ENCODE results near the gene OR5K3. TPM values are rescaled to one million over a fixed set of nuclear protein-coding genes. Genes with fewer than 3 reads are reported as not detected.
"Not testable (repeated sequence)": the region's sequence is repeated elsewhere in the genome, so short reads cannot be mapped to it uniquely, and the experiment has no call there.

OR5K3 gene
- total RNA-seq (2014; rRNA removed; shearing (Covaris generic); ENCODE audit: low replicate concordance): not detected in 2 replicates

- no peak for DNase-seq (ENCODE audit: low read depth)
- in situ Hi-C loops (cut with HindIII; ENCODE audit: low pct_unique_long_range_greater_than_20kb, low sequenced_read_pairs): no loop called here
Measured at GRCh38 chr3:98390366-98390765, at the start of gene OR5K3. TSS of gene OR5K3 (plus strand) at chr3:98390666. CDS start at chr3:98390666, 0 bp downstream.

DNA sequence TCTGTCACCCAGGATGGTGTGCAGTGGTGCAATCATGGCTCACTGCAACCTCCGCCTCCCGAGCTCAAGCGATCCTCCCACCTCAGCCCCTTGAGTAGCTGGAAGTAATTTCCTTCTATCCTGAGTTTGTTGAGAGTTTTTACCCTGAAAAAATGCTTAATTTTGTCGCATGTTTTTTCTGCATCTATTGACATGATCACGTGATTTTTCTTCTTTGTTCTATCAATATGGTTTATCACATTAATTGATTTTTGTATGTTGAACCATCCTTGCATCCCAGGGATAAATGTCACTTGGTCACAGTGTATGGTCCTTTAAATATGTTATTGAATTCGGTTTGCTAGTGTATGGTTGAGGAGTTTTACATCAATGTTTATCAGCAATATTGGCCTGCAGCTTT, 48.7 kb upstream of the OR5K3 start:
- in situ Hi-C loops (cut with HindIII; ENCODE audit: low pct_unique_long_range_greater_than_20kb, low sequenced_read_pairs): no loop called here
- no peak for DNase-seq (ENCODE audit: low read depth)

- peak; percentile 23 for DNase-seq (ENCODE audit: low read depth)
- in situ Hi-C loops (cut with HindIII; ENCODE audit: low pct_unique_long_range_greater_than_20kb, low sequenced_read_pairs): no loop called here
Measured at GRCh38 chr3:98343647-98344507, 46.6 kb upstream of the OR5K3 start.

- no peak for DNase-seq (ENCODE audit: low read depth)
- in situ Hi-C loops (cut with HindIII; ENCODE audit: low pct_unique_long_range_greater_than_20kb, low sequenced_read_pairs): no loop called here
Measured at GRCh38 chr3:98350082-98350481, 40.4 kb upstream of the OR5K3 start.

- DNase-seq (ENCODE audit: low read depth): no peak
- in situ Hi-C loops (cut with HindIII; ENCODE audit: low pct_unique_long_range_greater_than_20kb, low sequenced_read_pairs): no loop called here
Measured at GRCh38 chr3:98353554-98353953, 36.9 kb upstream of the OR5K3 start, which contains the start of gene OR5K4. TSS of gene OR5K4 (plus strand) at chr3:98353854. CDS start at chr3:98353854, 0 bp downstream.

DNA sequence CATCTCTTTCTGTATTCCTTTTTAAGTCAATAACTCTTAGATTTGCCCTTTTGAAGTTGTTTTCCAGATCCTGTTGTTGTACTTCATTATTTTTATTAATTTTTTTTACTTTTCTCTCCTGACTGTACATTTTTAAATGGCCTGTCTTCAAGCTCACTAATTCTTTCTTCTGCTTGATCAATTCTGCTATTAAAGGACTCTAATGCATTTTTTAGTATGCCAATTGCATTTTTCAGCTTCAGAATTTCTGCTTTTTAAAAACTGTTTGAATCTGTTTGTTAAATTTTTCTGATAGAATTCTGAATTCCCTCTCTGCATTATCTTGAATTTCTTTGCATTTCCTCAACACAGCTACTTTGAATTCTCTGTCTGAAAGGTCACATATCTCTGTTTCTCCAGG, 31.2 kb upstream of the OR5K3 start:
- no peak for DNase-seq (ENCODE audit: low read depth)
- in situ Hi-C loops (cut with HindIII; ENCODE audit: low pct_unique_long_range_greater_than_20kb, low sequenced_read_pairs): no loop called here

- no peak for DNase-seq (ENCODE audit: low read depth)
- in situ Hi-C loops (cut with HindIII; ENCODE audit: low pct_unique_long_range_greater_than_20kb, low sequenced_read_pairs): no loop called here
Measured at GRCh38 chr3:98359993-98360675, 30.3 kb upstream of the OR5K3 start.

DNA sequence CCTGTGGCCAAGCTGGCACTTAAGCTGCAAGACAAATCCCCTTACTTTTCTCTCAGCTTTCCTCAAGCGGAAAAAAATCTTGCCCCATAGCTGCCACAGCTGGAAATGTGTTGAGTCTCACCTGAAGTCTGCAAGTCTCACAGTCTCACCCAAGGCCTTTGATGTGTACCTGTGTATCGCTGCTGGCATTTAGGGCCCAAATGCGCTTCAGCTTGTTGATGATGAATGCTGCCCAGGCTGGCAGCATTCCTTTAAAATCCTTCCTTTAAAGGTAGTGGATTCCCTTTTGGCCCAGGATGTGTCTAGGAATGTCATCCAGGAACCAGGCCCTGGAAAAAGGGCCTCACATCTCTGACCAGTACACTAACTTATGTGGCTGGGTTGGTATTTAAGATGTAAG, 29.8 kb upstream of the OR5K3 start:
- no peak for DNase-seq (ENCODE audit: low read depth)
- in situ Hi-C loops (cut with HindIII; ENCODE audit: low pct_unique_long_range_greater_than_20kb, low sequenced_read_pairs): no loop called here

- in situ Hi-C loops (cut with HindIII; ENCODE audit: low pct_unique_long_range_greater_than_20kb, low sequenced_read_pairs): no loop called here
- DNase-seq (ENCODE audit: low read depth): no peak
Measured at GRCh38 chr3:98361289-98361688, 29.2 kb upstream of the OR5K3 start.

DNA sequence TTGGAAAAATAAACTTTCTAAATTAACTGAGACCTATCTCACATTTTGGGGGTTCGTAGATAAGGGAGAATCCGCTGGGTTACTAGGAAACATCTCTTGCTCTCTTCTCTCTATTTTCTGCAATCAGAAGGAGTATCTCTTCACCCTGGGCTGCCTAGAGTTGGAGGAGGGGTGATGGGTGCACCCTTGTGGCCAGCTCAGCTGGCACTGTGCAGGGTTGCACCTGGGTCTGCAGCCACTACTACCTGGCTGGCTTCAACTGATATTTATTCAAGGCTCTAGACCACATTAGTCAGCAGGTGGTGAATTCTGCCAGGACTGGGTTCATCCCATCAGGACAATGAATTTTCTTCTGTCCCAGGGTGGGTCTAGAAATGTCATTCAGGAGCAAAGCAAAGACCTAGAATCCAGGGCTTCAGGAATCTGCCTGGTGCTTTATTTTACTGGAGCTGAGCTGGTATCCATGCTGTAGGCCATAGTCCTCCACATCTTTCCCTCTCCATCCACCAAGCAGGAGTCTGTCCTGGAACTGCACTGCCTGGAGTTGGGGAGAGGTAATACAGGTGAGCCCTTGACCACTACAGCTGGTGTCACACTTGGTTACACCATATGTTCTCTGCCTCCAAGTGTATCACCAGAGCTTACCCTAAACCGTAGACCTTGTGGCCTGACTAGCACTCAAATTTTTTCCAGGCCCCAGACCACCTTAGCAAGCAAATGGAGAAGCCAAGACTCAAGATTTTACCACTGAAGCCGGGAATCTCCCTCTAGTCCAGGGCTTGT, 22.8 kb upstream of the OR5K3 start:
- in situ Hi-C loops (cut with HindIII; ENCODE audit: low pct_unique_long_range_greater_than_20kb, low sequenced_read_pairs): no loop called here

DNA sequence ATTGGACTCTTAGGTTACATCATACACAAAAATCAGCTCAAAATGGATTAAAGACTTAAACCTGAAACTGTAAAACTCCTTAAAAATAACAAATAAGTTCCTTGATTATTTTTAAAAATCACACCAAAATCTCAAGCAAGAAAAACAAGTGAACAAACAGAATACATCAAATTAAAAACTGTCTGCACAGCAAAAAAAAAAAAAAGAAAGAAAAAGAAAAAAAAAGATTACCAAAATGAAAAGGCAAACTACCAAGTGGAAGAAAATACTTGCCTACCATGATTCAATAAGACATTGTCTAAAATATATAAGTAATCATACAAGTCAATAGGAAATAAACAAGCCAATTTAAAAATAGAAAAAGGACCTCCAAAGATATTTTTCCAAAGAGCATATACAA, 19.3 kb upstream of the OR5K3 start:
- no peak for DNase-seq (ENCODE audit: low read depth)
- in situ Hi-C loops (cut with HindIII; ENCODE audit: low pct_unique_long_range_greater_than_20kb, low sequenced_read_pairs): no loop called here

More for the DNA sequence above, 22.8 kb upstream of the OR5K3 start:
- no peak for DNase-seq (ENCODE audit: low read depth)

- in situ Hi-C loops (cut with HindIII; ENCODE audit: low pct_unique_long_range_greater_than_20kb, low sequenced_read_pairs): no loop called here
- DNase-seq (ENCODE audit: low read depth): no peak
Measured at GRCh38 chr3:98371853-98372252, 18.6 kb upstream of the OR5K3 start.

DNA sequence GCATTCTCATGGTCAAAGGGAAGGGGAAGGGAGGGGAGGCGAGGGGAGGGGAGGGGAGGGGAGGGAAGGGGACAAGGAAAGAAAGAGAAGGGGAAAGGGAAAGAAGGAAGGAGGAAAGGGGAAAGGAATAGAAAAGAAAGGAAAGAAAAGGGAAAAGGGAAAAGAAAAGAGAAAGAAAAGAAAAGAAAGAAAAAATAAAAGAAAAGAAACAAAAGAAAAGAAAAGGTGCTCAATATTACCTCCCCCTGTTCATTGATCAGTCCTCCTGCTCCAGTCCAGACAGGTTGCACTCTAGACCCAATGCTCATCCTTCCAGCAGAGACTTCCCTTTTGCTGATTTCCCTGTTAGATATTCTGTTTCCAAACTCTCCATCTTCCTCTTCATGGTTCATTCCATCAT, 18.0 kb upstream of the OR5K3 start:
- DNase-seq (ENCODE audit: low read depth): no peak
- in situ Hi-C loops (cut with HindIII; ENCODE audit: low pct_unique_long_range_greater_than_20kb, low sequenced_read_pairs): no loop called here

DNA sequence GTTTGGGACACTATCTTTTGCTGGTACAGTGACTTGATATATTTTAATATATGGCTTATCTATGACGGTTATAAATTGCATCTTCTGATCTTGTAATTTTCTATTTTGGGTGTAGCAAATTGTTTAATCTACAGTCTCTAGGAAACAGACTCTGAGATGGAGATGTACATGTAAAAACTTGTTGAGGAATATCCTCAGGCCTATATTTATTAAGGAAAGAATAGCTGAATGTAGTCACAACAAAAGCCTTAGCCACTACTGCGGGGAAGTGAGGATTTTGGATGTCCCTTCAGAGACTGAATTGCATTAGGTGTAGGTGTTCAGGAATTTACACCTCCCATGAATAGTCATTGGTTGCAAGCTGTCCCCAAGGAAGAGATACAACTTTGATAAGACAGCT, 13.8 kb upstream of the OR5K3 start:
- in situ Hi-C loops (cut with HindIII; ENCODE audit: low pct_unique_long_range_greater_than_20kb, low sequenced_read_pairs): no loop called here
- no peak for DNase-seq (ENCODE audit: low read depth)

DNA sequence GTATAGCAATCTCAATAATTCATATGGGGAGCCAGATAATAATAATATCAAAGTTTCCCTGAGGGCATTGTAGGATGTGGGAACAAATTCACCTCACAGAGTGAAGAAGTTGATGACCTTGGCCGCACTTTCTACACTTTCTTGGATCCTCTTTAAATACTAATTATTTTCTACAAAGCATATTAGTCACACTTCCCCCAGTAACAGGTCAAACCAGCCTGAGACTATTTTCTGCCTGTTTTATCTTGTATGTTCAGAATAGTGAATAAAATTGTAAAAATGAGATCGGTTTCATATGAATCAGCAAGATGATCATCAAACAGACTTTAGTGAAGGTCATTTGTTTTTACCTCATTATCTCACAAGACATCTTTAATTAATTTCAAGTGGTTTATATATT, 2.3 kb upstream of the OR5K3 start:
- in situ Hi-C loops (cut with HindIII; ENCODE audit: low pct_unique_long_range_greater_than_20kb, low sequenced_read_pairs): no loop called here
- no peak for DNase-seq (ENCODE audit: low read depth)

DNA sequence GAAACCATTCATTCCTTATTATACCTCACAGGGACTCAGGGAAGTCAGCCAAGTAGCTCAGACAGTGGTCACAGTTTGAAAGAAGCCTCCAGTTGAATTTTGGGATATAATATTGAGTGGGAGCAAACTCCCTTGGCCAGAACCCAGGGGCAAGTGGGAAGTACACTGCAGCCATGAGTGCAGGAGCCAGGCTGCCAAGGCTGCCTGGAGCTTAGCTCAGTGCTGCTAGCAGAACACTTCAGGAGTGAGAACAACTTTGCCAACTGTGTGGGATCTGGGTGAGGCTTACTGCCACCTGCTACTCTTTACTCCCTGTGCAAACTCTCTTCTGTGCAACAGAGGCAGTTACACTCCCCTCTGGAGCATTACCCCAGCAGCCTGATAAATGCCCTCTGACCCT, 4.6 kb downstream of the OR5K3 start:
- DNase-seq (ENCODE audit: low read depth): no peak
- in situ Hi-C loops (cut with HindIII; ENCODE audit: low pct_unique_long_range_greater_than_20kb, low sequenced_read_pairs): no loop called here

DNA sequence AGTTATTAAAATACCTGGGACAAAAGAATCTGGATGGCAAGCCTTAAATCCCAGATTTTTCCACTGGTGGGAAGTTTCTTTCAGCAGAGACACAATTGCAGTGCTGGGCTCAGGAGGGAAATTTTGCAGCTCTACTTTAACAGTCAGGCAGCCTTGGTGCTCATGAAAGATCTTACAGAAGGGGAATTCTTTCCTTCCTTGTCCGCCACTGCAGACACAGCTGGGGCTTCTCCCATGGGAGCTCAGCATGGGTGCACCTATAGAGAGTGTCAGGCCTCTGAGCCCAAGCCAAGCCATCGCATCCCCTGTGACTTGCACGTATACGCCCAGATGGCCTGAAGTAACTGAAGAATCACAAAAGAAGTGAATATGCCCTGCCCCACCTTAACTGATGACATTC, 6.0 kb downstream of the OR5K3 start:
- DNase-seq (ENCODE audit: low read depth); in situ Hi-C loops (cut with HindIII; ENCODE audit: low pct_unique_long_range_greater_than_20kb, low sequenced_read_pairs): not testable (repeated sequence)

- no peak for DNase-seq (ENCODE audit: low read depth)
- in situ Hi-C loops (cut with HindIII; ENCODE audit: low pct_unique_long_range_greater_than_20kb, low sequenced_read_pairs): no loop called here
Measured at GRCh38 chr3:98398513-98398912, 8.0 kb downstream of the OR5K3 start.

- no peak for DNase-seq (ENCODE audit: low read depth)
- in situ Hi-C loops (cut with HindIII; ENCODE audit: low pct_unique_long_range_greater_than_20kb, low sequenced_read_pairs): no loop called here
Measured at GRCh38 chr3:98402507-98402906, 12.0 kb downstream of the OR5K3 start.

Measured in Caki2 (cell line).